Panc1 (cell line): Measurements from ENCODE around the gene ATP11B. TPM values are rescaled to one million over a fixed set of nuclear protein-coding genes. Genes with fewer than 3 reads are reported as not detected.

Experiments used
- ATAC-seq: fragments of 200-7000 bp; cut with Tn5 transposase; 2 replicates; pipeline ENCODE4 v1.9.1; 2020; ENCODE audit warnings: mild to moderate bottlenecking, moderate library complexity
- BruUV-seq: library from RNA; stranded (reverse); fragments of 400-500 nt; replicated peaks from 2 replicates; lab custom pipeline; 2021; lab: Mats Ljungman, UMichigan
- CTCF ChIA-PET: fragments of 300-600 bp; sonication (Branson Sonifier 250); formaldehyde crosslinking; loops from one replicate; lab custom pipeline; 2022; ENCODE audit warnings: antibody characterized with exemption; lab: Charles Lee
- POLR2A ChIA-PET: fragments of 300-600 bp; sonication (Branson Sonifier 250); formaldehyde crosslinking; loops from one replicate; lab custom pipeline; 2022; ENCODE audit warnings: antibody characterized with exemption; lab: Charles Lee
- DNase-seq: peaks from one replicate; pipeline ENCODE4 v3.0.0-alpha.2; 2010; ENCODE audit warnings: low read depth, low spot score
- H3K27ac ChIP-seq: 2 replicates; pipeline ENCODE4 v1.5.1; 2011; ENCODE audit warnings: mild to moderate bottlenecking, low read length, inconsistent platforms
- H3K27me3 ChIP-seq: fragments of 200-500 bp; sonication (Bioruptor generic); 2 replicates; pipeline ENCODE4 v1.6.0; 2014; ENCODE audit warnings: low read length, inconsistent platforms; ENCODE audit not compliant: control insufficient read depth, insufficient read depth
- H3K36me3 ChIP-seq: fragments of 200-500 bp; sonication (Bioruptor generic); 2 replicates; pipeline ENCODE4 v1.5.1; 2014; ENCODE audit warnings: inconsistent platforms, mild to moderate bottlenecking, low read length, moderate library complexity; ENCODE audit not compliant: control insufficient read depth, insufficient read depth
- H3K4me1 ChIP-seq: 2 replicates; pipeline ENCODE4 v1.5.1; 2011; ENCODE audit warnings: inconsistent platforms, mild to moderate bottlenecking, low read length, moderate library complexity; ENCODE audit not compliant: control insufficient read depth, insufficient read depth
- H3K4me3 ChIP-seq, 2 experiments: 2 replicates each; pipeline ENCODE4 v1.5.1; 2011 to 2012; ENCODE audit warnings: low read depth in 2 of 2, low read length in 2 of 2, mild to moderate bottlenecking in 2 of 2, inconsistent platforms in 1 of 2, moderate library complexity in 1 of 2
- H3K9me3 ChIP-seq: fragments of 200-500 bp; sonication (Bioruptor generic); 2 replicates; pipeline ENCODE4 v1.5.1; 2014; ENCODE audit warnings: low read depth, mild to moderate bottlenecking, inconsistent platforms, low read length, moderate library complexity; ENCODE audit not compliant: control insufficient read depth, insufficient read depth
- CTCF ChIP-seq: fragments of 450-650 bp; IDR thresholded peaks from 2 replicates; pipeline ENCODE4 v1.5.1; 2017; ENCODE audit warnings: mild to moderate bottlenecking
- POLR2AphosphoS5 ChIP-seq: IDR thresholded peaks from 2 replicates; pipeline ENCODE4 v1.6.1; 2012; ENCODE audit warnings: mild to moderate bottlenecking, low read depth, low read length, moderate library complexity
- REST ChIP-seq, 2 experiments: IDR thresholded peaks; 2 replicates each; pipeline ENCODE4 v1.6.1; 2011 to 2012; ENCODE audit warnings: low read depth in 2 of 2, control low read depth in 1 of 2, low read length in 1 of 2, mild to moderate bottlenecking in 1 of 2, moderate library complexity in 1 of 2; ENCODE audit not compliant: insufficient read depth in 1 of 2
- SIN3A ChIP-seq: IDR thresholded peaks from 2 replicates; pipeline ENCODE4 v1.6.1; 2012; ENCODE audit warnings: low read depth, mild to moderate bottlenecking, low read length, moderate library complexity, borderline replicate concordance; ENCODE audit not compliant: insufficient read depth
- TCF7L2 ChIP-seq: IDR thresholded peaks from 2 replicates; pipeline ENCODE4 v1.6.1; 2011; ENCODE audit warnings: mild to moderate bottlenecking, low read depth, low read length, inconsistent platforms
- in situ Hi-C: cut with HindIII; loops from 2 replicates; pipeline ENCODE4 v1.10.0; 2016; ENCODE audit warnings: low sequenced_read_pairs, low pct_unique_long_range_greater_than_20kb
- intact Hi-C: fragments of 100-400 bp; cut with micrococcal nuclease; formaldehyde crosslinking; loops from one replicate; pipeline ENCODE4 v1.10.0; 2022; ENCODE audit not compliant: unreplicated experiment
- total RNA-seq: library from RNA; stranded (reverse); gene quantifications from one replicate; pipeline ENCODE4 v1.2.1, GENCODE V29; 2021; ENCODE audit not compliant: unreplicated experiment

The ATP11B gene
- total RNA-seq, 1 experiment from 2014 or later, result 108 TPM

- no TSS peak for BruUV-seq
- intact Hi-C loops (no loop called here), in situ Hi-C loops (no loop called here)
- POLR2A ChIA-PET, result no interaction called here
- ATAC-seq (peak; percentile 60; the same call in 1 of the 2 replicates), DNase-seq (no peak)
- H3K27ac ChIP-seq, result no peak overlapping the region
- H3K9me3 ChIP-seq, result no peaks in the 10 kb centered on the region
- TF ChIP-seq SIN3A (no peak), CTCF (no peak), POLR2AphosphoS5 (no peak), TCF7L2 (no peak), REST (IDR thresholded peaks at IDR 0.05; ENCODE audit: insufficient read depth in 1 of 2, low read depth in 2 of 2, low read length in 1 of 2) (no peak)
- H3K36me3 ChIP-seq, result no peaks in the 10 kb centered on the region
- H3K4me3 ChIP-seq, result no peak overlapping the region
- H3K27me3 ChIP-seq, result no peaks in the 10 kb centered on the region
- H3K4me1 ChIP-seq, result peaks cover 6% of the 10 kb centered on the region; the same call in 1 of the 2 replicates
- CTCF ChIA-PET, result no interaction called here
These were observed 21.2 kb downstream of the ATP11B start for GRCh38 chr3:182814419-182815062.

GRCh38 chr3:182816181-182816580, 22.9 kb downstream of the ATP11B start:
- Histone ChIP-seq H3K4me3 (no peak overlapping the region), H3K27me3 (no peaks in the 10 kb centered on the region), H3K36me3 (no peaks in the 10 kb centered on the region), H3K9me3 (no peaks in the 10 kb centered on the region), H3K4me1 (peaks cover 6% of the 10 kb centered on the region; the same call in 1 of the 2 replicates), H3K27ac (no peak overlapping the region)
- ATAC-seq (no peak), DNase-seq (no peak)
- ChIA-PET POLR2A (no interaction called here), CTCF (interaction anchor here (0.6 kb wide), 1 partner anchor 24 kb away, joined by 3 read pairs; no protein-coding TSS in a partner anchor)
- no TSS peak for BruUV-seq
- TF ChIP-seq REST (IDR thresholded peaks at IDR 0.05; ENCODE audit: insufficient read depth in 1 of 2, low read depth in 2 of 2, low read length in 1 of 2) (no peak), POLR2AphosphoS5 (no peak), CTCF (no peak), TCF7L2 (no peak), SIN3A (no peak)
- in situ Hi-C loops (no loop called here), intact Hi-C loops (no loop called here)
